Stomach (tissue), 9 donors: ENCODE measurements around the gene SMG9. TPM values are rescaled to one million over a fixed set of nuclear protein-coding genes. Genes with fewer than 3 reads are reported as not detected.

Experiments
- DNase-seq, 2 donors: peaks; one replicate each; pipeline versions ENCODE4 v3.0.0 to v3.0.0-alpha.2; 2013 to 2019
- H3K27ac ChIP-seq, 5 donors: fragments of 200-600 bp in 4 of 5; sonication (generic) in 4 of 5; one replicate each; pipeline ENCODE4 v1.5.1; 2013 to 2019; ENCODE audit warnings: mild to moderate bottlenecking in 1 of 5, moderate library complexity in 1 of 5
- H3K27me3 ChIP-seq, 3 donors: fragments of 200-600 bp; sonication (generic); one replicate each; pipeline ENCODE4 v1.5.1; 2017 to 2019; ENCODE audit warnings: mixed run types in 1 of 3
- H3K36me3 ChIP-seq, 4 donors: fragments of 200-600 bp; sonication (generic); 1 replicate in 3 of 4; 2 replicates in 1 of 4; pipeline ENCODE4 v1.5.1; 2016 to 2019
- H3K4me1 ChIP-seq, 4 donors: fragments of 200-600 bp; sonication (generic); one replicate each; pipeline ENCODE4 v1.5.1; 2016 to 2019
- H3K4me3 ChIP-seq, 4 donors: fragments of 200-600 bp; sonication (generic) in 3 of 4; one replicate each; pipeline ENCODE4 v1.5.1; 2016 to 2019; ENCODE audit warnings: mild to moderate bottlenecking in 1 of 4
- H3K9me3 ChIP-seq, 4 donors: fragments of 200-600 bp; sonication (generic); one replicate each; pipeline ENCODE4 v1.5.1; 2016 to 2019
- EP300 ChIP-seq: sonication (generic); formaldehyde crosslinking; IDR thresholded peaks from one replicate; pipeline ENCODE4 v1.6.1; 2017; ENCODE audit warnings: antibody characterized with exemption
- POLR2A ChIP-seq, 4 donors: fragments of 450-650 bp; IDR thresholded peaks; one replicate each; pipeline ENCODE4 v1.6.1; 2016; ENCODE audit warnings: antibody characterized with exemption in 4 of 4, control low read depth in 2 of 4, mild to moderate bottlenecking in 1 of 4, moderate library complexity in 1 of 4
- POLR2AphosphoS5 ChIP-seq, 3 donors: sonication (generic); formaldehyde crosslinking; IDR thresholded peaks; one replicate each; pipeline ENCODE4 v1.6.1; 2016; ENCODE audit warnings: antibody characterized with exemption in 3 of 3
- whole genome bisulfite sequencing, 5 donors: extraction: QIAGEN DNeasy Blood & Tissue Kit in 3 of 5; methylation state at CpG; one replicate each; pipeline versions ENCODE4 v1.1.5 to v1.1.7; 2013 to 2018; 5-methylcytosine and 5-hydroxymethylcytosine counted together
- intact Hi-C: fragments of 100-400 bp; cut with DNase I; formaldehyde crosslinking; loops from one replicate; pipeline ENCODE4 v1.15.1; 2023; ENCODE audit warnings: low total_unique reads
- polyA plus RNA-seq, 3 donors: library from polyadenylated mRNA; stranded (reverse); fragments of 200-250 nt; gene quantifications; one replicate each; pipeline ENCODE4 v1.2.3, GENCODE V29; 2013
- total RNA-seq, 5 donors: library from RNA; depleted of rRNA; stranded (reverse); fragments of >200 nt; gene quantifications; one replicate each; pipeline versions ENCODE4 v1.1.0 to v1.2.3, GENCODE V29; 2014 to 2016
- TF ChIP-seq, protein P1 (sequence below), 7 experiments: fragments of 450-650 bp in 4 of 7; fragments of 200-600 bp in 3 of 7; sonication (generic) in 3 of 7; IDR thresholded peaks; one replicate each; pipeline ENCODE4 v1.5.1; 2016 to 2019; ENCODE audit warnings: antibody characterized with exemption in 7 of 7, control low read depth in 2 of 7, mild to moderate bottlenecking in 1 of 7
- donor health status: healthy with polysubstance abuse.
- donor health status: Bipolar disorder and iron deficiency.
- donor health status: healthy.

Gene SMG9
- total and polyA plus RNA-seq, 8 donors = 3.5 to 59.4 (median 17.0) TPM

DNA sequence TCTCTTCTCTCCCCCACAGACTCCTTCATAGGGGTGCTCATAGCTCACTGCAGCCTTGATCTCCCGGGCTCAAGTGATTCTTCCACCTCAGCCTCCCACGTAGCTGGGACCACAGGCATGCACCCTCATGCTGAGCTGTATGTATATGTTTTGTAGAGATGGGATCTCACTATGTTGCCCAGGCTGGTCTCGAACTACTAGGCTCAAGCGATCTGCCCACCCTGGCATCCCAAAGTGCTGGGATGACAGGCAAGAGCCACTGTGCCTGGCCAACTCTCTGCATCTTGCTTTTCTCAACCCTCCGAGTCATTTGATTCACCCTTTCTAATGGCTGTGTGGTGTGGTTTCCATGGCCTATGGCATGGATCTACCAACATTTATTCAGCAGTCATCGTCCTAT lies 49.0 kb downstream of the SMG9 start:
- peaks cover 5 to 12% (median 9%) of the 10 kb centered on the region in 4 donors for H3K9me3 ChIP-seq
- peaks cover 0 to 9% (median 6%) of the 10 kb centered on the region in 4 donors for H3K4me1 ChIP-seq
- H3K27me3 ChIP-seq = no peaks in the 10 kb centered on the region
- no peak for DNase-seq
- TF ChIP-seq EP300 = no peak
- TF ChIP-seq POLR2A (IDR thresholded peaks at IDR 0.05) = no peak
- no peak for TF ChIP-seq POLR2AphosphoS5 (IDR thresholded peaks at IDR 0.05)
- TF ChIP-seq, protein P1, sequence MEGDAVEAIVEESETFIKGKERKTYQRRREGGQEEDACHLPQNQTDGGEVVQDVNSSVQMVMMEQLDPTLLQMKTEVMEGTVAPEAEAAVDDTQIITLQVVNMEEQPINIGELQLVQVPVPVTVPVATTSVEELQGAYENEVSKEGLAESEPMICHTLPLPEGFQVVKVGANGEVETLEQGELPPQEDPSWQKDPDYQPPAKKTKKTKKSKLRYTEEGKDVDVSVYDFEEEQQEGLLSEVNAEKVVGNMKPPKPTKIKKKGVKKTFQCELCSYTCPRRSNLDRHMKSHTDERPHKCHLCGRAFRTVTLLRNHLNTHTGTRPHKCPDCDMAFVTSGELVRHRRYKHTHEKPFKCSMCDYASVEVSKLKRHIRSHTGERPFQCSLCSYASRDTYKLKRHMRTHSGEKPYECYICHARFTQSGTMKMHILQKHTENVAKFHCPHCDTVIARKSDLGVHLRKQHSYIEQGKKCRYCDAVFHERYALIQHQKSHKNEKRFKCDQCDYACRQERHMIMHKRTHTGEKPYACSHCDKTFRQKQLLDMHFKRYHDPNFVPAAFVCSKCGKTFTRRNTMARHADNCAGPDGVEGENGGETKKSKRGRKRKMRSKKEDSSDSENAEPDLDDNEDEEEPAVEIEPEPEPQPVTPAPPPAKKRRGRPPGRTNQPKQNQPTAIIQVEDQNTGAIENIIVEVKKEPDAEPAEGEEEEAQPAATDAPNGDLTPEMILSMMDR (IDR thresholded peaks at IDR 0.05) = no peak
- H3K36me3 ChIP-seq = no peaks in the 10 kb centered on the region
- no peak overlapping the region for H3K4me3 ChIP-seq
- H3K27ac ChIP-seq = no peak overlapping the region
- intact Hi-C loops = no loop called here
- 75 to 83% (median 76%) methylated on average over 6 of the region's 6 CpGs for WGBS, 5 donors

DNA sequence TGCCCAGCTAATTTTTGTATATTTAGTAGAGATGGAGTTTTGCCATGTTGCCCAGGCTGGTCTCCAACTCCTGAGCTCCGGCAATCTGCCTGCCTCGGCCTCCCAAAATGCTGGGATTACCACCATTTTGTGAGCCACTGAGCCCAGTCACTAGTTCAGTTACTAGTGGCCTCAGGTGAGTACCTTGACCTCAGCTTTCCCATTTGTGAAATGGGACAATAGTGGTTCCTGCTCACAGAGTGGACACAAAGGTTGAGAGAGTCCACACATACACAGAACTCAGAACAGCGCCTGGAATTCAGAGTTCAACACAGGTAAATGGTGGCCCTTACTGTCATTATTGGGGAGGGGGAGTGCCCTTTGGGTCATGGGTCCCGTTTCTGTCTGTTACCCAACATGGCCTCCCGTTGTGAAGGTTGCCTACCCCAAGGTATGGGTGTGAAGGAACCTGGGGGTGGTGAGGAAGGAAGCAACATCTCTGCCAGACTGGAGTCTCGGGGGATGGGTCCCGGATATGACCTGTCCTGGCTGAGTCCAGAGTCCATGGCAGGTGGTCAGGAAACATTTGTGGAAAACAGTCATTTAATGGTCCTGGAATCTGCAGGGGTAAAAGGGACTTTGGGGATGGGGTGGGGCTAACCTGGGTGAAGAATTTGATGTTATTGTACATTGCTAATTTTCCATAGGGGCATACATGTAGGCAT lies 50.6 kb downstream of the SMG9 start:
- H3K4me1 ChIP-seq = peaks cover 6 to 25% (median 14%) of the 10 kb centered on the region in 4 donors
- TF ChIP-seq POLR2AphosphoS5 (IDR thresholded peaks at IDR 0.05) (no peak), POLR2A (IDR thresholded peaks at IDR 0.05) (no peak), EP300 (no peak)
- TF ChIP-seq, protein P1 (IDR thresholded peaks at IDR 0.05) = no peak
- H3K9me3 ChIP-seq = peaks cover 5 to 10% (median 8%) of the 10 kb centered on the region in 4 donors
- no peak overlapping the region for H3K27ac ChIP-seq
- 68 to 76% (median 73%) methylated on average over 7 of the region's 7 CpGs for WGBS, 5 donors
- intact Hi-C loops = no loop called here
- no peak overlapping the region for H3K4me3 ChIP-seq
- no peak for DNase-seq
- H3K36me3 ChIP-seq = no peaks in the 10 kb centered on the region
- peaks cover 0 to 7% (median 7%) of the 10 kb centered on the region in 3 donors for H3K27me3 ChIP-seq

DNA sequence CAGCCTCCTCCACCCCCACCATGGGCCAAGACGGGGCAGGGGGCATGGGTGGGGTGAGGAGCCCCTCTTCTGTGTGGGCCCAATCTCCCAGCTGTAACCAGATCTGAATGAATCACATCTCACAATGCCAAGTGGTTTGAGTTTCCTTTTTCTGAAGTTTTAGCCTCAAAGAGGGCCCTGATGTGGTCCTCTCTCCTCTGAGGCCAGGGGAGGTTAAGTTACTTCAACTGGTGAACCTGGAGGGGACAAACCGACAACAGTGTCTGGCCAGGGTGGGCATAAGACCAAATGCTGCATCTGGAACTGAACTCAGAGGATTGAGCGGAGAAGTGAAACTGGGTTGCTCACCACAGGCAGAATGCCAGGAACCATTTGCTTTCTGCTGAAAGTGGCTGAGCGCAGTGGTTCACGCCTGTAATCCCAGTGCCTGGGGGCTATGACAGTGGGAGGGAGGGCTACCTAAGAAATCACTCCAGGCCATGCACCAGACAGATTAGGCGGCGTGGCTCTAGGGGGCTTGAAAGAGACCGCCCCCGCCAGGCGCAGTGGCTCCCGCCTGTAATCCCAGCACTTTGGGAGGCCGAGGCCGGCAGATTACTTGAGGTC lies 54.3 kb downstream of the SMG9 start:
- peaks cover 7 to 28% (median 16%) of the 10 kb centered on the region in 4 donors for H3K4me1 ChIP-seq
- intact Hi-C loops = no loop called here
- WGBS, 5 donors = 67 to 86% (median 80%) methylated on average over 13 of the region's 13 CpGs
- peak; percentile 40 to 80 for DNase-seq
- peaks cover 0 to 8% (median 7%) of the 10 kb centered on the region in 4 donors for H3K9me3 ChIP-seq
- H3K27ac ChIP-seq = peak overlapping the region; percentile 1 to 88 (median 76)
- peak overlapping the region; percentile 12 to 19 (median 16) for H3K4me3 ChIP-seq
- no peaks in the 10 kb centered on the region for H3K36me3 ChIP-seq
- H3K27me3 ChIP-seq = peaks cover 0 to 23% (median 8%) of the 10 kb centered on the region in 3 donors
- TF ChIP-seq, protein P1 (IDR thresholded peaks at IDR 0.05) = no peak
- no peak for TF ChIP-seq POLR2A (IDR thresholded peaks at IDR 0.05)
- no peak for TF ChIP-seq POLR2AphosphoS5 (IDR thresholded peaks at IDR 0.05)
- TF ChIP-seq EP300 = no peak

DNA sequence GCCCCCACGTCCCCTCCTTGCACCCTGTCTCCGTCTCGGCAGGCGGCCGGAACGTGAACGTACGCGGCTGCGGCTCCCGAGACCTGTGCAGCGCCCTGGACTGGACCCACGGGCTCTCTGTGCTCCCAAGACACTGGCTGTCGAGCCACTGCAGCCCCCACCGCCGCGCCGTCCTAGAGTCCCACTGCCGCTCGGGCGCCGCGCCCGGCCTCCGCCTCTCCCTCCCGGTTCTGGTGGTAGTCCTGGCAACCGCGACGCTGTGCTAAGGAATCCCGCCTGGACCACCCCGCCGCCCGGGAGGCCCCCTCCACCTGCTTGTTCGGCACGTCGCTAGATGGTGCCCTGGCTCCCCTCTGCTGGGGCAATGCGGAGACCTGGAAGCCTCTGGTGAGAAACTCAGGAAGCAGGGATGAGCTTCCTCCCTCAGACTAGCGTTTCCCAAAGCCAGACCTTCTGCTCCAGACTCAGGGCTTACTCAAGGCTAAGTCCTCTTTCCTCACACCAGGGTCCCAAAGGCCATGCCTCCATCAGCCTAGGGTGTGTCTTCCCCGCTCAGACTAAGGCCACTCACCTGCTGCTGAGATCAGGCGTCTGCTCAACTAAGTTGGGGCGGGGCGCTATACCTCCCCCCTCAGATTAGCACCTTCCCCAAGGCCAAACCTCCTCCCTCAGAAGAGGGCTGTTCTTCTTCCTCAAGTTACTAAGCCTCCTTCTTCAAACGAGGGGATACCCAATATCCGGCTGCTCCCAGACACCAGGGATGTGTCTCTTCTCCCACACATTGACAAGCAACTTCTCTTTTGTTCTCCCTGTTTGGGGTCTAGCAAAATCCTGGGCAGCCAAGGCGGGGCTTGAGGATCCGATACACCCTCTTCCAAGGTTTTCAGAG lies 55.0 kb downstream of the SMG9 start:
- Histone ChIP-seq H3K27me3 (peaks cover 0 to 23% (median 8%) of the 10 kb centered on the region in 3 donors), H3K27ac (peak overlapping the region in 4 of 5 donors; percentile 70 to 88 (median 82)), H3K4me3 (peak overlapping the region; percentile 26 to 40 (median 31)), H3K9me3 (peaks cover 0 to 8% (median 7%) of the 10 kb centered on the region in 4 donors), H3K4me1 (peaks cover 7 to 28% (median 16%) of the 10 kb centered on the region in 4 donors), H3K36me3 (no peaks in the 10 kb centered on the region)
- 15 to 51% (median 15%) methylated on average over 14 to 46 of the region's 46 CpGs for WGBS, 5 donors
- intact Hi-C loops = no loop called here
- TF ChIP-seq POLR2AphosphoS5 (IDR thresholded peaks at IDR 0.05) (no peak), EP300 (no peak), POLR2A (IDR thresholded peaks at IDR 0.05) (no peak)
- TF ChIP-seq, protein P1 (IDR thresholded peaks at IDR 0.05) = no peak
- DNase-seq = peak; percentile 34 to 81
